ENCODE results near the gene ABCG8.

DNA sequence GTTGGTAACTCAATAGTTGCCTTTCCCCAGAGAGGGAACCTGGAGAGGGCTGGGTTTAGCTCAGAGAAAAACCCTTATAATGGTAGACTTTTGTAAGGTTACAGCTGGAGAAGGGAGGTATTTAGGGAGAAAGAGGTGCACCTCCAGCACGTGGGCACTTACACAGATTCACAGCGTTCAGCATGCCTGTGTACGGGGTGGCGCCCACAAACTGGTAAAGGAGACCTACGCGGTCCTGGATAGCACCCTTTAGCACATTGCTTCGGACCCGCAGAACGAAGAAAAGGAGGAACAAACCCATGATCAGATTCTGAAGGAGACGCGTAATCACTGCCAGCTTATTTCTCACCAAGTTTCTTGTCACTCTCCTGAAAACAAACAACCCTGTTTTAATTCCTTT is 15.0 kb upstream of the ABCG8 start:
- no peak for TF ChIP-seq EZH2 (IDR thresholded peaks at IDR 0.05; ENCODE audit: low read length)
- TF ChIP-seq, protein P1, sequence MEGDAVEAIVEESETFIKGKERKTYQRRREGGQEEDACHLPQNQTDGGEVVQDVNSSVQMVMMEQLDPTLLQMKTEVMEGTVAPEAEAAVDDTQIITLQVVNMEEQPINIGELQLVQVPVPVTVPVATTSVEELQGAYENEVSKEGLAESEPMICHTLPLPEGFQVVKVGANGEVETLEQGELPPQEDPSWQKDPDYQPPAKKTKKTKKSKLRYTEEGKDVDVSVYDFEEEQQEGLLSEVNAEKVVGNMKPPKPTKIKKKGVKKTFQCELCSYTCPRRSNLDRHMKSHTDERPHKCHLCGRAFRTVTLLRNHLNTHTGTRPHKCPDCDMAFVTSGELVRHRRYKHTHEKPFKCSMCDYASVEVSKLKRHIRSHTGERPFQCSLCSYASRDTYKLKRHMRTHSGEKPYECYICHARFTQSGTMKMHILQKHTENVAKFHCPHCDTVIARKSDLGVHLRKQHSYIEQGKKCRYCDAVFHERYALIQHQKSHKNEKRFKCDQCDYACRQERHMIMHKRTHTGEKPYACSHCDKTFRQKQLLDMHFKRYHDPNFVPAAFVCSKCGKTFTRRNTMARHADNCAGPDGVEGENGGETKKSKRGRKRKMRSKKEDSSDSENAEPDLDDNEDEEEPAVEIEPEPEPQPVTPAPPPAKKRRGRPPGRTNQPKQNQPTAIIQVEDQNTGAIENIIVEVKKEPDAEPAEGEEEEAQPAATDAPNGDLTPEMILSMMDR (optimal IDR thresholded peaks at IDR 0.05 in 1 of 3, IDR thresholded peaks at IDR 0.05 in 1 of 3, conservative IDR thresholded peaks at IDR 0.05 in 1 of 3; ENCODE audit: extremely low read depth in 1 of 3, insufficient read depth in 2 of 3, low read length in 3 of 3): no peak
